Vagina (tissue), 2 donors: ENCODE measurements around the gene TTC16. TPM values are rescaled to one million over a fixed set of nuclear protein-coding genes. Genes with fewer than 3 reads are reported as not detected.

Source experiments
- DNase-seq, 2 donors: peaks; one replicate each; pipeline ENCODE4 v3.0.0-alpha.2; 2017; ENCODE audit errors: extremely low spot score in 2 of 2
- H3K27ac ChIP-seq: fragments of 200-600 bp; sonication (generic); one replicate; pipeline ENCODE4 v1.5.1; 2019
- H3K27me3 ChIP-seq: fragments of 200-600 bp; sonication (generic); one replicate; pipeline ENCODE4 v1.5.1; 2019
- H3K36me3 ChIP-seq, 2 donors: fragments of 200-600 bp; sonication (generic); one replicate each; pipeline ENCODE4 v1.5.1; 2017 to 2019
- H3K4me1 ChIP-seq: fragments of 200-600 bp; sonication (generic); one replicate; pipeline ENCODE4 v1.5.1; 2019
- H3K4me3 ChIP-seq, 2 donors: fragments of 200-600 bp; sonication (generic); 1 replicate in 1 of 2; 2 replicates in 1 of 2; pipeline ENCODE4 v1.5.1; 2016 to 2019
- H3K9me3 ChIP-seq: fragments of 200-600 bp; sonication (generic); one replicate; pipeline ENCODE4 v1.5.1; 2019
- CTCF ChIP-seq, 3 experiments: fragments of 450-650 bp in 2 of 3; fragments of 200-600 bp in 1 of 3; sonication (generic) in 1 of 3; IDR thresholded peaks; one replicate each; pipeline ENCODE4 v1.5.1; 2017 to 2019; ENCODE audit warnings: antibody characterized with exemption in 3 of 3, mild to moderate bottlenecking in 2 of 3, moderate library complexity in 2 of 3
- POLR2A ChIP-seq, 2 donors: fragments of 450-650 bp; IDR thresholded peaks; one replicate each; pipeline ENCODE4 v1.6.1; 2017; ENCODE audit warnings: antibody characterized with exemption in 2 of 2, mild to moderate bottlenecking in 2 of 2, moderate library complexity in 2 of 2
- POLR2AphosphoS5 ChIP-seq, 2 donors: sonication (generic); formaldehyde crosslinking; IDR thresholded peaks; one replicate each; pipeline ENCODE4 v1.9.0; 2017; ENCODE audit warnings: antibody characterized with exemption in 2 of 2, mild to moderate bottlenecking in 2 of 2, low read depth in 1 of 2; ENCODE audit not compliant: insufficient read depth in 1 of 2
- intact Hi-C: fragments of 100-400 bp; cut with DNase I; formaldehyde crosslinking; loops from one replicate; pipeline ENCODE4 v1.15.1; 2023
- total RNA-seq: library from RNA; depleted of rRNA; stranded (reverse); fragments of >200 nt; gene quantifications from one replicate; pipeline ENCODE4 v1.2.3, GENCODE V29; 2016

TTC16 gene
- total RNA-seq, 1 donor from 2014 or later = 0.25 TPM

DNA sequence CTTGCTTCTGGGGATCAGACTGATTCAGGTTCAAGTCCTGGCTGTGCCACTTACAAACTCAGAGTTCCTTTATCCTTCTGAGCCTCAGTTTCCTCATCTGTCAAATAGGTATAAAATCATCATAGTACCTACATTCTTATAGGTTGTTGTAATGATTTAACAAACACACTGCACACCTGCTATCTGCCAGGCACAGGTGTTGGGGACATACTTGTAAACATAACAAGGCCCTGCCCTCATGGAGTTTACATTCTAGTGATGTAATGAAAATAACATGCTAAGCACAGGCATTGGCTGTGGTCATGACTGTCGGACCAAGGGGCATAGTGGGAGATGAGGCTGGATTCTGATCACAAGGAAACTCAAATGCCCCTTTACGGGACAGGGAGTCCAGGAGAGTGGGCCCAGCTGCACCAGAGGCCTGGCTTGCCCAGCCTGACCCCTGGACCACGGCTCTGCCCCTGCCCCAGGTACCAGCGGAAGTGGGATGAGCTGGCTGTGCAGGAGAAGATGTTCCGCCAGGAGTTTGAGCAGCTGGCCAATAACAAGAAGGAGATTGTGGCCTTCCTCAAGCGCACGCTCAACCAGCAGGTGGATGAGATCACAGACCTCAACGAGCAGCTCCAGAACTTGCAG, 6.8 kb upstream of the TTC16 start:
- intact Hi-C loops = no loop called here
- Histone ChIP-seq H3K27ac (no peak overlapping the region), H3K4me3 (no peak overlapping the region), H3K27me3 (no peaks in the 10 kb centered on the region), H3K4me1 (peaks cover 2% of the 10 kb centered on the region), H3K9me3 (no peaks in the 10 kb centered on the region), H3K36me3 (no peaks in the 10 kb centered on the region)
- DNase-seq = no peak
- no peak for TF ChIP-seq POLR2AphosphoS5 (IDR thresholded peaks at IDR 0.05; ENCODE audit: insufficient read depth in 1 of 2, low read depth in 1 of 2)
- TF ChIP-seq CTCF (IDR thresholded peaks at IDR 0.05) = no peak
- TF ChIP-seq POLR2A (IDR thresholded peaks at IDR 0.05) = no peak

DNA sequence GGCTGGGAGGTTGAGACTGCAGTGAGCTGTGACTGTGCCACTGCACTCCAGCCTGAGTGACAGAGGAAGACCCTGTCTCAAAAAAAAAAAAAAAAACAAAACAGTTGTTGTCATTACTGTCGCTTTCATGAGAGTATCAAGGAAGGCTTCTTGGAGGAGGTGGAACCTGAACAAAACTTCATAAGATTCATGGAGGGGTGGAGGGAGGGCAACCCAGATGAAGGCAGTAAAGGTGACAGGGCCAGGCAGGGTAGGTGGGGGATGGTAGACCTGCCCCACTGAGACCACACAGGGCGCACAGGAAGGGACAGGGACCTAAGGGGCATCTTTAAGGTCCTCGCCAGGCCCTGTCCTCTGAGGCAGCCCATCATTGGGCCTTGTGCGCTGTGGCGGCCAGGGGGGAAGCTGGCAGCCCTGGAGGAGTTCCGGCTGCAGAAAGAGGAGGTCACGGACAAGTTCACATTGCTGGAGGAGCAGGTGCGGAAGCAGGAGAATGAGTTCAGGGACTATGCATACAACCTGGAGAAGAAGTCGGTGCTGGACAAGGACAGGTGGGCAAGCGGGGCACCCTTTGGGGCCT, 5.6 kb upstream of the TTC16 start:
- Histone ChIP-seq H3K4me1 (peaks cover 14% of the 10 kb centered on the region), H3K9me3 (no peaks in the 10 kb centered on the region), H3K27ac (no peak overlapping the region), H3K4me3 (no peak overlapping the region), H3K36me3 (no peaks in the 10 kb centered on the region), H3K27me3 (no peaks in the 10 kb centered on the region)
- intact Hi-C loops = no loop called here
- TF ChIP-seq CTCF (IDR thresholded peaks at IDR 0.05) (no peak), POLR2AphosphoS5 (IDR thresholded peaks at IDR 0.05; ENCODE audit: insufficient read depth in 1 of 2, low read depth in 1 of 2) (no peak), POLR2A (IDR thresholded peaks at IDR 0.05) (no peak)
- DNase-seq = no peak

DNA sequence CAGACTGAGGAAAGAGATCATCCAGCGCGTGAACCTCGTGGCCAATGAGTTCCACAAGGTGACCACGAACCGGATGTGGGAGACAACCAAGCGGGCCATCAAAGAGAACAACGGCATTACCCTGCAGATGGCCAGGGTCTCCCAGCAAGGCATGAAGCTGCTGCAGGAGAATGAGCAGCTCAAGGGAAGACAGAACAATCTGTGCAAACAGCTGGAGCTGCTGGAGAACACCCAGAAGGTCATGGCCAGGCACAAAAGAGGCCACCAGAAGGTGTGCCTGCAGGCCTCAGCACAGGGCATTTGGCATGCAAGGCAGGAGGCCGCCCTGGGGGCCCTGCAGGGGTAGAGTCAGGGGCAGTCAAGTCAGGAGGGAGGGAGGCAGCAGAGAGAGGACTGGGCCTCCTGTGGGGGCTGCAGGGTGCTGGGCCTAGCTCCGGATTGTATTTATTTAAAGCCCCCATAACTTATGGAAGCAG, 4.6 kb upstream of the TTC16 start:
- Histone ChIP-seq H3K4me3 (no peak overlapping the region), H3K27me3 (no peaks in the 10 kb centered on the region), H3K9me3 (no peaks in the 10 kb centered on the region), H3K4me1 (peaks cover 18% of the 10 kb centered on the region), H3K27ac (no peak overlapping the region), H3K36me3 (no peaks in the 10 kb centered on the region)
- intact Hi-C loops = no loop called here
- no peak for TF ChIP-seq POLR2A (IDR thresholded peaks at IDR 0.05)
- no peak for TF ChIP-seq CTCF (IDR thresholded peaks at IDR 0.05)
- TF ChIP-seq POLR2AphosphoS5 (IDR thresholded peaks at IDR 0.05; ENCODE audit: insufficient read depth in 1 of 2, low read depth in 1 of 2) = no peak
- DNase-seq = no peak

DNA sequence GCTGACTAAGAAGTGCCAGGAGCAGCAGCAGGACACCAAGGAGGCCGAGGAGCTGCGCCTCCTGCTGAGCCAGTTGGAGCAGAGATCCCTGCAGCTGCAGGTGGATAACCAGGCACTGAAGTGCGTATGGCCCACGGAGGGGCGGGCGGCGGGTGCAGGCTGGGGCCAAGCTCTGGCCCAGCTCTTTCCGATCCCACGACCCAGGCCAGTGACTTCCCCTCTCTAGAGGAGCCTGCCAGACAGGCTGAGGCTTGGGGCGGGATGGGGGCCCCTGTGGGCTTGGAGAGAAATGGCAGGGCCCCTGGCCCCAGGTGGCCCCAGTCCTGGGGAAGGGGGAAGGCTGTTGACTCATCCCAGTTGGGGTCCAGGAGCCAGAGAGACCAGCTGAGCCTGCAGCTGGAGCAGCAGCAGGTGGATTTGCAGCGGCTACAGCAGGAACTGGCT, 4.0 kb upstream of the TTC16 start:
- Histone ChIP-seq H3K9me3 (no peaks in the 10 kb centered on the region), H3K27ac (no peak overlapping the region), H3K4me3 (no peak overlapping the region), H3K27me3 (no peaks in the 10 kb centered on the region), H3K36me3 (no peaks in the 10 kb centered on the region), H3K4me1 (peaks cover 21% of the 10 kb centered on the region)
- intact Hi-C loops = no loop called here
- TF ChIP-seq POLR2AphosphoS5 (IDR thresholded peaks at IDR 0.05; ENCODE audit: insufficient read depth in 1 of 2, low read depth in 1 of 2) = no peak
- TF ChIP-seq CTCF (IDR thresholded peaks at IDR 0.05) = no peak
- TF ChIP-seq POLR2A (IDR thresholded peaks at IDR 0.05) = no peak
- no peak for DNase-seq

DNA sequence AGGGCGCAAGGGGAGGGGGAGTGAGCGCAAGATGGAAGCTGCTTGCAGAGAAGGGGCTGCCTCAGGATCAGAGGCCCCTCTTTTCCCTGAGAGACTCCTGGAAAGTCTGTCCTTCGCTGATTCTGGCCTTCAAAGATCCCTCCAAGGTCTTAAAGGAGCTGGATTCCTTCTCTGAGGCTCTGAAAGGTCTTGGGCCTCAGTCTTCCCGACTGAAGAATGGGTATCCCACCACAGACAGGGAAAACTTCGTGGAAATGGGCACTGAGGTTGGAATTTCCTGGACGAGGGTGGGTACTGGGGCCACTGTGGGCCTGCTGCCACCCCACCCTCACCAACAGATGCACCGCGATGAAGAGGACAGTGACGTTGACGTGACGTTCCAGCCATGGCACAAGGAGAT, 3.5 kb upstream of the TTC16 start:
- no peak overlapping the region for H3K4me3 ChIP-seq
- H3K27me3 ChIP-seq = no peaks in the 10 kb centered on the region
- H3K36me3 ChIP-seq = no peaks in the 10 kb centered on the region
- TF ChIP-seq CTCF (IDR thresholded peaks at IDR 0.05) (no peak), POLR2AphosphoS5 (IDR thresholded peaks at IDR 0.05; ENCODE audit: insufficient read depth in 1 of 2, low read depth in 1 of 2) (no peak), POLR2A (IDR thresholded peaks at IDR 0.05) (no peak)
- intact Hi-C loops = no loop called here
- DNase-seq = no peak
- peaks cover 21% of the 10 kb centered on the region for H3K4me1 ChIP-seq
- no peaks in the 10 kb centered on the region for H3K9me3 ChIP-seq
- H3K27ac ChIP-seq = no peak overlapping the region
